Activated T-cell treated with anti-CD3 and anti-CD28 coated beads, Interleukin-2, amount 50 U/mL, for 72 hours (primary cell): Measurements from ENCODE around the gene DCT. TPM values are rescaled to one million over a fixed set of nuclear protein-coding genes. Genes with fewer than 3 reads are reported as not detected.
"Not testable (repeated sequence)": the region's sequence is repeated elsewhere in the genome, so short reads cannot be mapped to it uniquely, and the experiment has no call there.

Experiments used
- ATAC-seq, 2 donors: fragments of 150-1000 bp; cut with Tn5 transposase; replicated peaks in 1 of 2; 2 replicates each; pipeline ENCODE4 v1.10.0; 2021; ENCODE audit warnings: moderate library complexity in 2 of 2, mild to moderate bottlenecking in 1 of 2
- DNase-seq, 2 donors: peaks; one replicate each; pipeline ENCODE4 v3.0.0; 2021 to 2022; ENCODE audit warnings: mixed read lengths in 1 of 2
- H3K27ac Mint-ChIP-seq: one replicate; pipeline ENCODE4 v1.8.0; 2022; ENCODE audit warnings: mild to moderate bottlenecking, moderate library complexity, mixed read lengths
- H3K27me3 Mint-ChIP-seq: one replicate; pipeline ENCODE4 v1.8.0; 2022; ENCODE audit warnings: low read depth, mixed read lengths
- H3K36me3 Mint-ChIP-seq, 2 donors: one replicate each; pipeline ENCODE4 v1.8.0; 2022; ENCODE audit warnings: mixed read lengths in 2 of 2, mild to moderate bottlenecking in 1 of 2; ENCODE audit not compliant: insufficient read depth in 2 of 2
- H3K4me1 Mint-ChIP-seq: one replicate; pipeline ENCODE4 v1.8.0; 2022; ENCODE audit warnings: low read depth, mixed read lengths
- H3K4me3 Mint-ChIP-seq, 2 donors: one replicate each; pipeline ENCODE4 v1.8.0; 2022; ENCODE audit warnings: mild to moderate bottlenecking in 2 of 2, mixed read lengths in 2 of 2, moderate library complexity in 2 of 2
- H3K9me3 Mint-ChIP-seq, 2 donors: one replicate each; pipeline ENCODE4 v1.8.0; 2022; ENCODE audit warnings: mixed read lengths in 2 of 2
- total RNA-seq, 2 donors: library from RNA; stranded (reverse); gene quantifications; one replicate each; pipeline ENCODE4 v1.2.3, GENCODE V29; 2022

Gene DCT
- total RNA-seq, result 1 to 10 TPM in 1 of 2 donors, under 1 TPM in 1; 0.49 to 2.3 TPM

DNA sequence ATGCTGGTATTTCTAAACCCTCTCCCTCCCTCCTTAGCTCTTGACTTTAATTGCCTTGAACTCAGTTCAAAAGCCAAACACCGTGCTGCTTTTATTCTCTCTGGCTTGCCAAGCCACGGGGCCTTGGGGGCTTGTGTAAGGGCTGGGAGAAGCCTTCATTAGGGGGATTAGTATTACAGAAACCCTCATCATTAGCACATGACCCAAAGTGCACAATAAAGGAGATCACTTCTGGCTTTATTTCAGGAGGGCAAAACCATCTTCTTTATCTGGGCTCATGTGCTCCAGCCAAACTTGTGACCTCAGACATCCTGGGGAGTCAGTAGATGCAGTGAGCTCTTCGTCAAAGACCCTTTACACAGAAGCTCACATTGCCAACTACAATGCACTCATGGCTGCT lies at the start of gene DCT:
TSS of gene DCT (minus strand) at position 67 of the 400 bp plus-strand sequence. CDS start 427 bp downstream, outside the sequence.
- Mint-ChIP-seq H3K9me3 (peaks cover 0 to 3% of the 10 kb centered on the region in 2 donors), H3K27ac (peak within 1 kb of the TSS; percentile 9), H3K4me3 (no peak within 1 kb of the TSS), H3K4me1 (peaks cover 11% of the 10 kb centered on the region), H3K27me3 (no peaks in the 10 kb centered on the region), H3K36me3 (no peaks in the 10 kb centered on the region)
- DNase-seq (no peak), ATAC-seq (no peak)

DNA sequence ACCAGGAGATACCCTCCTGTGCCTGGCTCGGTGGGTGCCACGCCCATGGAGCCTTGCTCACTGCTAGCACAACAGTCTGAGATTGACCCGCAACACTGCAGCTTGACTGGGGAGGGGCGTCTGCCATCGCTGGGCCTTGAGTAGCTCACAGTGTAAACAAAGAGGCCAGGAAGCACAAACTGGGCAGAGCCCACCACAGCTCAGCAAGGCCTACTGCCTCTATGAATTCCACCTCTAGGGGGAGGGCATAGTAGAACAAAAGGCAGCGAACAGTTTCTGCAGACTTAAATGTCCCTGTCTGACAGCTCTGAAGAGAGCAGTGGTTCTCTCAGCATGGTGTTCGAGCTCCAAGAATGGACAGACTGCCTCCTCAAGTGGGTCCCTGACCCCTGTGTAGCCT lies 47.5 kb upstream of the DCT start:
- peaks cover 9 to 12% of the 10 kb centered on the region in 2 donors for H3K9me3 Mint-ChIP-seq
- H3K27me3 Mint-ChIP-seq, DNase-seq, H3K4me3 Mint-ChIP-seq, ATAC-seq, H3K4me1 Mint-ChIP-seq, H3K36me3 Mint-ChIP-seq, H3K27ac Mint-ChIP-seq: not testable (repeated sequence)

- Mint-ChIP-seq H3K36me3 (peaks cover 6 to 9% of the 10 kb centered on the region in 2 donors), H3K27ac (no peak overlapping the region), H3K4me1 (no peaks in the 10 kb centered on the region), H3K27me3 (no peaks in the 10 kb centered on the region), H3K9me3 (peaks cover 7 to 9% of the 10 kb centered on the region in 2 donors), H3K4me3 (no peak overlapping the region)
- ATAC-seq (no peak), DNase-seq (no peak)
Observed at GRCh38 chr13:94525781-94526180, 46.3 kb upstream of the DCT start.

GRCh38 chr13:94524407-94524806 lies 44.9 kb upstream of the DCT start:
- no peaks in the 10 kb centered on the region for H3K4me1 Mint-ChIP-seq
- H3K4me3 Mint-ChIP-seq, result no peak overlapping the region
- DNase-seq, result no peak
- no peak overlapping the region for H3K27ac Mint-ChIP-seq
- ATAC-seq, result no peak
- peaks cover 5 to 7% of the 10 kb centered on the region in 2 donors for H3K36me3 Mint-ChIP-seq
- H3K27me3 Mint-ChIP-seq, result no peaks in the 10 kb centered on the region
- peaks cover 7% of the 10 kb centered on the region in 2 donors for H3K9me3 Mint-ChIP-seq

DNA sequence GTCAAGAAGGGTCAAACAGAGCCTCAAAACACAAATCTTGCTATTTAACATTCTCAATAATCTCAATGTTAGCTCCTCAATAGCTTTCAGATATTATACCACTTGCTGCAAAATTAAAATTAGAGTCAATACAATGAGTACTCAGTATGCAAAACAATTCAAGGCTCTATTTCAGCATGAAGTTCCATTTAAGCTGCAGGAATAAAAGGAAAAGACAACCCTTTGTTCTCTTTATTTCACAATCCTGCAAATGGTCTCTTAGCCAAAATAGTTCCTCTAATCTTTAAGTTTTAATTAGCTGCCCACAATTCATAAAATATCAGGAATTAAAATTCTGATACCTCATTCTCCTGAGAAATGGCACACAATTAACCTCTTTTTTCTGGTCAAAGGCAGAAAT lies 40.5 kb upstream of the DCT start:
- DNase-seq (no peak), ATAC-seq (no peak)
- H3K27me3 Mint-ChIP-seq, result no peaks in the 10 kb centered on the region
- H3K36me3 Mint-ChIP-seq, result no peaks in the 10 kb centered on the region
- H3K4me1 Mint-ChIP-seq, result no peaks in the 10 kb centered on the region
- H3K4me3 Mint-ChIP-seq, result no peak overlapping the region
- no peak overlapping the region for H3K27ac Mint-ChIP-seq
- H3K9me3 Mint-ChIP-seq, result peaks cover 0 to 1% of the 10 kb centered on the region in 2 donors

GRCh38 chr13:94516456-94516855 lies 37.0 kb upstream of the DCT start:
- Mint-ChIP-seq H3K4me1 (no peaks in the 10 kb centered on the region), H3K27ac (no peak overlapping the region), H3K27me3 (no peaks in the 10 kb centered on the region), H3K4me3 (no peak overlapping the region), H3K36me3 (peaks cover 0 to 1% of the 10 kb centered on the region in 2 donors), H3K9me3 (peaks cover 0 to 1% of the 10 kb centered on the region in 2 donors)
- DNase-seq (no peak), ATAC-seq (no peak)

DNA sequence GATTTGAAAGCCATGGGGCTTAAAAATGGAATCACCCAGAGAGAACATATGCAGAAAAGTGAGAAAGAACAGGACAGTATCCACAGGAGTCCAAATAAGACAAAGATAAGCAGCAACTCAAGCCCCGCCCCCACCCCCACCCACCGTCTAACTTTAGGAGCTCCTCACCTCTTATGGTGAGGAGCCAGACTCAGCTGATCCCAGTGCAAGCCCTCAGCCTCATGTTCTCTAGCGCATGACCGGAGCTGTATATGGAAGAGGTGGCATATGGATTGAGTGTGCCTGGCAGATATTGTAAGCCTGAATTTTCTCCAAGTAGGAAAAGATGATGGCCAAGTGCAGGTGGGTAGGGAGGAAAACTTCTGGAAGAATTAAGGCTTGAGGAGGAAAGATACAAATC lies 36.4 kb upstream of the DCT start:
- Mint-ChIP-seq H3K36me3 (peaks cover under 1 to 1% of the 10 kb centered on the region in 2 donors), H3K27ac (no peak overlapping the region), H3K4me1 (no peaks in the 10 kb centered on the region), H3K9me3 (peaks cover 0 to 4% of the 10 kb centered on the region in 2 donors), H3K27me3 (no peaks in the 10 kb centered on the region), H3K4me3 (no peak overlapping the region)
- DNase-seq (no peak), ATAC-seq (no peak)

DNA sequence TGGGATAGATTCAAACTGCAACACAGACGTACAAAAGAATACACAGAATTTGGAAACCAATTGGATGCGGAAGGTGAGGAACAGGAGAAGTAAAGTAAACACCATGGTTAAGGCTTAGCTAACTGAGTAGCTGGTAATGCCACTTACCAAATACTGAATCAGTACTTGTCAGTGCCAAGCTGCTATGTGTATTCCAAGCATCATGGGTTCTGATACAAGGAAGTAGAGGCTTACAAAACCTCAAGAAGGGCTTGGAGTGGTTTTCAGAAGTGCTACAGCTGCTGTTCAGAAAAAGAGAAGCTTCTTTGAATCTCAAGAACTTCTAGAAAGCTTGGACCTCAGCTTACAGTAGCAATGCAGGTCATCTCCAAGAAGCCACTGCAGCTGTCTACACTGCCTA lies 35.9 kb upstream of the DCT start:
- no peaks in the 10 kb centered on the region for H3K27me3 Mint-ChIP-seq
- peaks cover 1 to 3% of the 10 kb centered on the region in 2 donors for H3K36me3 Mint-ChIP-seq
- no peaks in the 10 kb centered on the region for H3K4me1 Mint-ChIP-seq
- no peak overlapping the region for H3K4me3 Mint-ChIP-seq
- no peak for ATAC-seq
- peaks cover 0 to 6% of the 10 kb centered on the region in 2 donors for H3K9me3 Mint-ChIP-seq
- DNase-seq, result no peak
- H3K27ac Mint-ChIP-seq, result no peak overlapping the region

GRCh38 chr13:94513026-94513425 lies 33.5 kb upstream of the DCT start:
- Mint-ChIP-seq H3K9me3 (peaks cover 4 to 9% of the 10 kb centered on the region in 2 donors), H3K4me1 (peaks cover 7% of the 10 kb centered on the region), H3K4me3 (no peak overlapping the region), H3K27me3 (no peaks in the 10 kb centered on the region), H3K36me3 (peaks cover 3 to 5% of the 10 kb centered on the region in 2 donors), H3K27ac (no peak overlapping the region)
- ATAC-seq (no peak), DNase-seq (no peak)

GRCh38 chr13:94505730-94506129 lies 26.2 kb upstream of the DCT start:
- H3K4me3 Mint-ChIP-seq, result no peak overlapping the region
- H3K27ac Mint-ChIP-seq, result no peak overlapping the region
- H3K36me3 Mint-ChIP-seq, result peaks cover under 1 to 3% of the 10 kb centered on the region in 2 donors
- DNase-seq, result no peak
- H3K4me1 Mint-ChIP-seq, result peaks cover 8% of the 10 kb centered on the region
- peaks cover 3 to 4% of the 10 kb centered on the region in 2 donors for H3K9me3 Mint-ChIP-seq
- H3K27me3 Mint-ChIP-seq, result no peaks in the 10 kb centered on the region
- no peak for ATAC-seq

GRCh38 chr13:94503851-94504250 lies 24.4 kb upstream of the DCT start:
- Mint-ChIP-seq H3K36me3 (no peaks in the 10 kb centered on the region), H3K27me3 (no peaks in the 10 kb centered on the region), H3K4me3 (no peak overlapping the region), H3K27ac (no peak overlapping the region), H3K9me3 (no peaks in the 10 kb centered on the region), H3K4me1 (peaks cover 8% of the 10 kb centered on the region)
- DNase-seq (no peak), ATAC-seq (no peak)

- DNase-seq, H3K27me3 Mint-ChIP-seq, H3K4me1 Mint-ChIP-seq, ATAC-seq, H3K4me3 Mint-ChIP-seq, H3K36me3 Mint-ChIP-seq, H3K27ac Mint-ChIP-seq, H3K9me3 Mint-ChIP-seq: not testable (repeated sequence)
Observed at GRCh38 chr13:94498831-94499230, 19.3 kb upstream of the DCT start.

GRCh38 chr13:94495806-94496205 lies 16.3 kb upstream of the DCT start:
- peaks cover 0 to 2% of the 10 kb centered on the region in 2 donors for H3K9me3 Mint-ChIP-seq
- no peak for ATAC-seq

GRCh38 chr13:94494026-94494425 lies 14.5 kb upstream of the DCT start:
- no peak for ATAC-seq
- Mint-ChIP-seq H3K27me3 (no peaks in the 10 kb centered on the region), H3K9me3 (peaks cover 0 to 2% of the 10 kb centered on the region in 2 donors), H3K27ac (no peak overlapping the region), H3K4me3 (no peak overlapping the region), H3K4me1 (no peaks in the 10 kb centered on the region), H3K36me3 (no peaks in the 10 kb centered on the region)
- DNase-seq, result no peak

More at GRCh38 chr13:94495806-94496205, 16.3 kb upstream of the DCT start:
- Mint-ChIP-seq H3K27me3 (no peaks in the 10 kb centered on the region), H3K4me3 (no peak overlapping the region), H3K36me3 (no peaks in the 10 kb centered on the region), H3K4me1 (no peaks in the 10 kb centered on the region), H3K27ac (no peak overlapping the region)
- no peak for DNase-seq
